HCT116 (cell line): ENCODE data around the gene PRKCH. TPM values are rescaled to one million over a fixed set of nuclear protein-coding genes. Genes with fewer than 3 reads are reported as not detected.

Experiments used
- ATAC-seq: fragments of 200-7000 bp; cut with Tn5 transposase; 2 replicates; pipeline ENCODE4 v1.9.1; 2020; ENCODE audit warnings: mild to moderate bottlenecking, moderate library complexity
- BruUV-seq: library from RNA; stranded (reverse); fragments of 400-500 nt; replicated peaks from 2 replicates; lab custom pipeline; 2021; lab: Mats Ljungman, UMichigan
- CTCF ChIA-PET: fragments of 300-600 bp; sonication (Branson Sonifier 250); formaldehyde crosslinking; loops from one replicate; lab custom pipeline; 2021; ENCODE audit warnings: antibody characterized with exemption; lab: Charles Lee
- POLR2A ChIA-PET: fragments of 300-600, 350-600 bp; sonication (Branson Sonifier 250); formaldehyde crosslinking; loops from one replicate; lab custom pipeline; 2021; ENCODE audit warnings: antibody characterized with exemption; lab: Charles Lee
- RAD21 ChIA-PET, 2 experiments: fragments of 300-600 bp; sonication (Branson Sonifier 250); formaldehyde crosslinking; loops; one replicate each; lab custom pipeline; 2023; ENCODE audit warnings: low total read pairs in 2 of 2; ENCODE audit not compliant: uncharacterized antibody in 2 of 2, unreplicated experiment in 2 of 2, low non-redundant PET in 1 of 2; lab: Charles Lee
- DNase-seq: peaks from one replicate; pipeline ENCODE4 v3.0.0-alpha.2; 2010; ENCODE audit warnings: low read depth, low spot score
- H2AFZ ChIP-seq: fragments of 200-600 bp; shearing (Covaris generic), sonication (generic); 2 replicates; pipeline ENCODE4 v1.6.1; 2017; ENCODE audit warnings: low read depth, mixed run types, mixed read lengths, antibody characterized with exemption, low read length; ENCODE audit not compliant: poor library complexity, severe bottlenecking
- H3K27ac ChIP-seq: 2 replicates; pipeline ENCODE4 v1.5.1; 2012; ENCODE audit warnings: low read depth, low read length
- H3K27me3 ChIP-seq: fragments of 200-600 bp; sonication (generic); 2 replicates; pipeline ENCODE4 v1.6.1; 2016; ENCODE audit warnings: mixed run types, low read length, mixed read lengths; ENCODE audit not compliant: insufficient read depth
- H3K36me3 ChIP-seq, 2 experiments: fragments of 200-500 bp in 1 of 2; fragments of 200-600 bp in 1 of 2; sonication (Bioruptor generic) in 1 of 2; sonication (generic) in 1 of 2; 2 replicates each; pipeline versions ENCODE4 v1.5.1 to v1.6.1; 2014 to 2016; ENCODE audit warnings: low read length in 2 of 2, inconsistent platforms in 1 of 2, mixed read lengths in 1 of 2, mixed run types in 1 of 2; ENCODE audit not compliant: insufficient read depth in 2 of 2, control insufficient read depth in 1 of 2
- H3K4me1 ChIP-seq, 2 experiments: fragments of 200-600 bp in 1 of 2; sonication (generic) in 1 of 2; 2 replicates each; pipeline versions ENCODE4 v1.5.1 to v1.6.1; 2012 to 2017; ENCODE audit warnings: low read length in 2 of 2, inconsistent platforms in 1 of 2, mild to moderate bottlenecking in 1 of 2, mixed read lengths in 1 of 2, mixed run types in 1 of 2, moderate library complexity in 1 of 2; ENCODE audit not compliant: insufficient read depth in 2 of 2, control insufficient read depth in 1 of 2
- H3K4me2 ChIP-seq: fragments of 200-600 bp; sonication (generic); 2 replicates; pipeline ENCODE4 v1.6.1; 2017; ENCODE audit warnings: mixed run types, low read length, mixed read lengths
- H3K4me3 ChIP-seq, 2 experiments: fragments of 200-600 bp in 1 of 2; sonication (generic) in 1 of 2; replicated peaks in 1 of 2; 2 replicates each; pipeline ENCODE4 v1.5.1; 2011 to 2016; ENCODE audit warnings: low read length in 2 of 2, control low read depth in 1 of 2, low read depth in 1 of 2, mild to moderate bottlenecking in 1 of 2, mixed read lengths in 1 of 2, mixed run types in 1 of 2
- H3K79me2 ChIP-seq: fragments of 200-600 bp; sonication (generic); 2 replicates; pipeline ENCODE4 v1.6.1; 2017; ENCODE audit warnings: mild to moderate bottlenecking, mixed run types, low read length, moderate library complexity, mixed read lengths; ENCODE audit not compliant: insufficient read depth
- H3K9ac ChIP-seq: fragments of 200-600 bp; sonication (generic); 2 replicates; pipeline ENCODE4 v1.6.1; 2016; ENCODE audit warnings: low read length, mixed read lengths
- H3K9me2 ChIP-seq: fragments of 200-600 bp; sonication (generic), shearing (Covaris generic); 2 replicates; pipeline ENCODE4 v1.6.1; 2017; ENCODE audit warnings: mixed run types, mild to moderate bottlenecking, moderate library complexity; ENCODE audit not compliant: insufficient read depth
- H3K9me3 ChIP-seq, 2 experiments: fragments of 200-500 bp in 1 of 2; fragments of 200-600 bp in 1 of 2; sonication (Bioruptor generic) in 1 of 2; sonication (generic) in 1 of 2; 2 replicates each; pipeline ENCODE4 v1.6.1; 2014 to 2017; ENCODE audit warnings: low read length in 2 of 2, mixed read lengths in 2 of 2, inconsistent platforms in 1 of 2, low read depth in 1 of 2, mild to moderate bottlenecking in 1 of 2, mixed run types in 1 of 2, moderate library complexity in 1 of 2; ENCODE audit not compliant: control insufficient read depth in 1 of 2, insufficient read depth in 1 of 2
- H4K20me1 ChIP-seq: fragments of 200-600 bp; sonication (generic), shearing (Covaris generic); 2 replicates; pipeline ENCODE4 v1.6.1; 2017; ENCODE audit warnings: mixed run types, mild to moderate bottlenecking, moderate library complexity; ENCODE audit not compliant: insufficient read depth
- ATF3 ChIP-seq: IDR thresholded peaks from 2 replicates; pipeline ENCODE4 v1.6.1; 2012
- CBX3 ChIP-seq: IDR thresholded peaks from 2 replicates; pipeline ENCODE4 v1.6.1; 2012; ENCODE audit warnings: low read depth
- CEBPB ChIP-seq: IDR thresholded peaks from 2 replicates; pipeline ENCODE4 v1.6.1; 2012; ENCODE audit warnings: low read depth
- EGR1 ChIP-seq: IDR thresholded peaks from 2 replicates; pipeline ENCODE4 v1.6.1; 2012; ENCODE audit warnings: low read depth
- ELF1 ChIP-seq: IDR thresholded peaks from 2 replicates; pipeline ENCODE4 v1.6.1; 2012; ENCODE audit warnings: low read depth, borderline replicate concordance
- EZH2 ChIP-seq: fragments of 200-600 bp; sonication (generic); IDR thresholded peaks from 2 replicates; pipeline ENCODE4 v1.6.1; 2017; ENCODE audit warnings: antibody characterized with exemption, mixed run types
- EZH2phosphoT487 ChIP-seq: fragments of 200-600 bp; IDR thresholded peaks from 2 replicates; pipeline ENCODE4 v1.6.1; 2018; ENCODE audit warnings: antibody characterized with exemption, borderline replicate concordance
- FOSL1 ChIP-seq: IDR thresholded peaks from 2 replicates; pipeline ENCODE4 v1.6.1; 2012; ENCODE audit warnings: low read depth
- JUND ChIP-seq: IDR thresholded peaks from 2 replicates; pipeline ENCODE4 v1.6.1; 2012
- MAX ChIP-seq: IDR thresholded peaks from 2 replicates; pipeline ENCODE4 v1.6.1; 2012
- POLR2AphosphoS5 ChIP-seq: IDR thresholded peaks from 2 replicates; pipeline ENCODE4 v1.6.1; 2011; ENCODE audit warnings: mild to moderate bottlenecking, low read depth, low read length, moderate library complexity
- REST ChIP-seq: IDR thresholded peaks from 2 replicates; pipeline ENCODE4 v1.6.1; 2012; ENCODE audit warnings: low read depth
- SIN3A ChIP-seq: IDR thresholded peaks from 2 replicates; pipeline ENCODE4 v1.6.1; 2012; ENCODE audit warnings: low read depth
- SP1 ChIP-seq: IDR thresholded peaks from 2 replicates; pipeline ENCODE4 v1.6.1; 2012; ENCODE audit warnings: low read depth
- SRF ChIP-seq: IDR thresholded peaks from 2 replicates; pipeline ENCODE4 v1.6.1; 2012; ENCODE audit warnings: low read depth
- TCF7L2 ChIP-seq: IDR thresholded peaks from 2 replicates; pipeline ENCODE4 v1.7.0; 2011; ENCODE audit warnings: borderline replicate concordance, inconsistent platforms; ENCODE audit not compliant: insufficient read depth, insufficient read length; ENCODE audit errors: extremely low read depth
- YY1 ChIP-seq: IDR thresholded peaks from 2 replicates; pipeline ENCODE4 v1.6.1; 2011; ENCODE audit warnings: low read length, low read depth, moderate library complexity, mild to moderate bottlenecking; ENCODE audit not compliant: insufficient replicate concordance; ENCODE audit errors: extremely low read depth
- ZFX ChIP-seq: fragments of 450-650 bp; IDR thresholded peaks from 2 replicates; pipeline ENCODE4 v1.6.1; 2017
- ZNF274 ChIP-seq: fragments of 200-500 bp; sonication (Bioruptor generic); IDR thresholded peaks from 2 replicates; pipeline ENCODE4 v1.6.1; 2014; ENCODE audit warnings: mild to moderate bottlenecking, low read depth, low read length, inconsistent platforms
- intact Hi-C: fragments of 100-400 bp; cut with micrococcal nuclease; formaldehyde crosslinking; loops from 2 replicates; pipeline ENCODE4 v1.10.0; 2022
- total RNA-seq: library from RNA; stranded (reverse); gene quantifications from one replicate; pipeline ENCODE4 v1.2.1, GENCODE V29; 2021; ENCODE audit not compliant: unreplicated experiment

PRKCH gene
- total RNA-seq, 1 experiment from 2014 or later: 16.6 TPM

- Histone ChIP-seq H3K27ac (peak overlapping the region; percentile 97; the same call in 1 of the 2 replicates), H3K79me2 (no peaks in the 10 kb centered on the region), H3K9me3 (no peaks in the 10 kb centered on the region), H3K9me2 (no peaks in the 10 kb centered on the region)
- DNase-seq: no peak
- TF ChIP-seq EZH2phosphoT487 (no peak), SP1 (no peak), EGR1 (no peak), CBX3 (no peak), TCF7L2 (no peak), ZNF274 (no peak), FOSL1 (no peak), ZFX (no peak), YY1 (no peak), ATF3 (no peak), EZH2 (no peak), SIN3A (no peak), POLR2AphosphoS5 (no peak), SRF (no peak), MAX (no peak), REST (no peak), CEBPB (no peak), JUND (no peak), ELF1 (no peak)
- TF ChIP-seq, all 23 proteins: peak for 0
- peak overlapping the region; percentile 76 for H3K4me2 ChIP-seq
- RAD21 ChIA-PET: no interaction called here
- no peaks in the 10 kb centered on the region for H3K36me3 ChIP-seq
- H3K9ac ChIP-seq: no peak overlapping the region
- POLR2A ChIA-PET: interaction anchor here (0.8 to 1.7 kb wide), 4 partner anchors 8 to 129 kb away, joined by 3 to 7 read pairs (median 4); partner anchors contain the start of gene HIF1A
- no peak for ATAC-seq
- H2AFZ ChIP-seq: no peak overlapping the region
- H4K20me1 ChIP-seq: no peaks in the 10 kb centered on the region
- CTCF ChIA-PET: interaction anchor here (1.1 kb wide), 1 partner anchor 36 kb away, joined by 3 read pairs; no protein-coding TSS in a partner anchor
- H3K4me1 ChIP-seq: peaks cover 90 to 95% of the 10 kb centered on the region in 2 experiments
- H3K4me3 ChIP-seq: no peak overlapping the region
- H3K27me3 ChIP-seq: no peaks in the 10 kb centered on the region
- intact Hi-C loops: no loop called here
- BruUV-seq: no TSS peak
Measured at GRCh38 chr14:61565836-61566536, 244.6 kb downstream of the PRKCH start.
